ENCODE data around the gene FTO. TPM values are rescaled to one million over a fixed set of nuclear protein-coding genes. Genes with fewer than 3 reads are reported as not detected.

Gene FTO
- total RNA-seq, 1 donor from 2014 or later, result 50.2 TPM

DNA sequence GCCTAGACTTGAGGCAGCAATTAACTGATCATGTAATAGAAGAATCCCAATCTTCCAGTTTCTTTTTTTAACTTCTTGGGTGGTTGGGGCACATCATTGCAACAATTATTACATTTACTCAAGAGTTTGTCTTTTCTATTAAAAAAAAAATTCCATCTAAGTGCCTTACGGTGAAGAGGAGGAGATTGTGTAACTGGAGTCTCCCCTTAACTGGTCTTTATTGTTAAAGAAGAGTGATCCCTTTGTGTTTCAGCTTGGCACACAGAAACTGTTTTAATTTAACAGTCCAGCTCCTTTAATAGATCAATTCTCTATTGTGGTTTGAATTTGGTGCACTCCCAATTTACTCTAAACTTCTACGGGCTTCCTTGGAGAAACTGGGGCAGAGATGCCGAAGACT is 75.2 kb downstream of the FTO start:
- no peaks in the 10 kb centered on the region for H3K36me3 ChIP-seq
- H3K4me3 ChIP-seq, result no peak overlapping the region
- H3K9me3 ChIP-seq, result no peaks in the 10 kb centered on the region
- H3K27ac ChIP-seq, result no peak overlapping the region
- peaks cover 3 to 21% of the 10 kb centered on the region in 2 donors for H3K4me1 ChIP-seq
- intact Hi-C loops (cut with DNase I), result loop anchor here (5.0 to 10.0 kb wide), 2 partner anchors 38 to 506 kb away; partner anchors contain the start of gene IRX3
- TF ChIP-seq, protein P1, sequence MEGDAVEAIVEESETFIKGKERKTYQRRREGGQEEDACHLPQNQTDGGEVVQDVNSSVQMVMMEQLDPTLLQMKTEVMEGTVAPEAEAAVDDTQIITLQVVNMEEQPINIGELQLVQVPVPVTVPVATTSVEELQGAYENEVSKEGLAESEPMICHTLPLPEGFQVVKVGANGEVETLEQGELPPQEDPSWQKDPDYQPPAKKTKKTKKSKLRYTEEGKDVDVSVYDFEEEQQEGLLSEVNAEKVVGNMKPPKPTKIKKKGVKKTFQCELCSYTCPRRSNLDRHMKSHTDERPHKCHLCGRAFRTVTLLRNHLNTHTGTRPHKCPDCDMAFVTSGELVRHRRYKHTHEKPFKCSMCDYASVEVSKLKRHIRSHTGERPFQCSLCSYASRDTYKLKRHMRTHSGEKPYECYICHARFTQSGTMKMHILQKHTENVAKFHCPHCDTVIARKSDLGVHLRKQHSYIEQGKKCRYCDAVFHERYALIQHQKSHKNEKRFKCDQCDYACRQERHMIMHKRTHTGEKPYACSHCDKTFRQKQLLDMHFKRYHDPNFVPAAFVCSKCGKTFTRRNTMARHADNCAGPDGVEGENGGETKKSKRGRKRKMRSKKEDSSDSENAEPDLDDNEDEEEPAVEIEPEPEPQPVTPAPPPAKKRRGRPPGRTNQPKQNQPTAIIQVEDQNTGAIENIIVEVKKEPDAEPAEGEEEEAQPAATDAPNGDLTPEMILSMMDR (IDR thresholded peaks at IDR 0.05), result no peak
- DNase-seq (ENCODE audit: low spot score in 2 of 2), result no peak
- H3K27me3 ChIP-seq, result no peaks in the 10 kb centered on the region

DNA sequence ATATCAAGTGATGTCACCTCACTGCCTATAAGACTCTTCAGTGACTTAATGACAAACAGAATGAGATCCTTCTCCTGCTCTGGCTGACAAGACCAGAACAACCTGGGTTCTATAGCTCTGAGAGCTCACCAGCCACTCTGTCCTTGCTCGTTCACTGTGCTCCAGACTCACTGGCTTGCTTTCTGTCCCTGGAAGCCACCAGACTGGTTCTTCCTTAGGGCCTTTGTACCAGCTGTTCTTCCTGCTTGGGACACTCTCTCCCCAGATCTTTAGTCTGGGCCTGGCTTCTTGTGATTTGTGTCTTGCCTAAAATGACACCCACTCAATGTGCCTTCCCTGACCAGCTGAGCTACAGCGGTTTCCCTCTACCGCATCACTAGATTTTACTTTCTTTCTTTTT is 76.1 kb downstream of the FTO start:
- intact Hi-C loops (cut with DNase I), result no loop called here
- Histone ChIP-seq H3K9me3 (no peaks in the 10 kb centered on the region), H3K36me3 (no peaks in the 10 kb centered on the region), H3K27ac (no peak overlapping the region), H3K4me3 (no peak overlapping the region), H3K27me3 (no peaks in the 10 kb centered on the region), H3K4me1 (peaks cover 3 to 22% of the 10 kb centered on the region in 2 donors)
- no peak for DNase-seq (ENCODE audit: low spot score in 2 of 2)
- TF ChIP-seq, protein P1 (IDR thresholded peaks at IDR 0.05), result no peak

DNA sequence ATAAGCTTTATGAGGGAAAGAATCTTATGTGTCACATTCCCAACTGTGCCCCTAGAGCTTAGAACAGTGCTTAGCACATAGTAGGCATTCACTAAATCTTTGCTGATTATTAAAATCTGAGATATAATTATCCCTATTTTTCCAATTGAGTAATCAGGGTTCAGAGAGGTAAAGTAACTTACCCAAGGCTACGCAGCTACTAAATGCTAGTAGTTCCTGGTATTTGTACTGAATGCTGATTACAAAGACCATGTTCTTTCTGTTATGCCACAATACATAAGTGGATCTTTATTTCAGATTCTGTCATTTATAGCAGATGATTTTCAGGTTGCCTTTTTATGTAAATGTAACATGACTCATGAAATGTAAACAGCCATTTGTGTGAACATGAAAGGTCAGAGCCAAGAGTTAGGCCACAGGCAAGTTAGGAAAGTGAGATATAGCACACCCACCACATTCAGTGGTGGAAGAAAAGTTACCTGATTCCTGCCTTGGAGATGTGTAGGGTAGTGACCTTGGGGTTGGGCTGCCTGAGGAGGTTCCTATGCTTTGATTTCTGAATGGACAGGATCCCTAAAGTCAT is 77.2 kb downstream of the FTO start:
- Histone ChIP-seq H3K27me3 (no peaks in the 10 kb centered on the region), H3K9me3 (no peaks in the 10 kb centered on the region), H3K4me3 (no peak overlapping the region), H3K36me3 (no peaks in the 10 kb centered on the region), H3K27ac (no peak overlapping the region), H3K4me1 (peaks cover 0 to 15% of the 10 kb centered on the region in 2 donors)
- intact Hi-C loops (cut with DNase I), result no loop called here
- TF ChIP-seq, protein P1 (IDR thresholded peaks at IDR 0.05), result no peak
- DNase-seq (ENCODE audit: low spot score in 2 of 2), result no peak

DNA sequence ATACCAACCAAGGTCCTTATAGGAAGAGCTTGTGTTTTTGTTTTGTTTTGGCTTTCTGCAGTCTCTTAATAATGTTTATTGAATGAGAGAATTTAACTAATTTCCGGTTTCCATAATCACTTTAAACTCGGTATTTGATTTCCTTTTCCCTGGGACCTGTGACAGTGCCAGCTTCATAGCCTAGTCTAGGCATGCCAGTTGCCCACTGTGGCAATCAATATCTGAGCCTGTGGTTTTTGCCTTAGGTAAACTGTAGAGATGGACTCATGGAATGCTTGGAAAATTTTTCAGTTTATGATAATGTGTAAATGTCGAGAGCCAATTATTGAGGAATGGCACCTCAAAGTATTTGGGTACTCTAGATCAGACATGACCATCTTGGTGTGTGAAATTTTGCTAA is 78.2 kb downstream of the FTO start:
- no peak overlapping the region for H3K4me3 ChIP-seq
- H3K27ac ChIP-seq, result no peak overlapping the region
- H3K36me3 ChIP-seq, result no peaks in the 10 kb centered on the region
- intact Hi-C loops (cut with DNase I), result no loop called here
- TF ChIP-seq, protein P1 (IDR thresholded peaks at IDR 0.05), result no peak
- H3K27me3 ChIP-seq, result no peaks in the 10 kb centered on the region
- no peak for DNase-seq (ENCODE audit: low spot score in 2 of 2)
- H3K4me1 ChIP-seq, result peaks cover 0 to 13% of the 10 kb centered on the region in 2 donors
- H3K9me3 ChIP-seq, result no peaks in the 10 kb centered on the region

DNA sequence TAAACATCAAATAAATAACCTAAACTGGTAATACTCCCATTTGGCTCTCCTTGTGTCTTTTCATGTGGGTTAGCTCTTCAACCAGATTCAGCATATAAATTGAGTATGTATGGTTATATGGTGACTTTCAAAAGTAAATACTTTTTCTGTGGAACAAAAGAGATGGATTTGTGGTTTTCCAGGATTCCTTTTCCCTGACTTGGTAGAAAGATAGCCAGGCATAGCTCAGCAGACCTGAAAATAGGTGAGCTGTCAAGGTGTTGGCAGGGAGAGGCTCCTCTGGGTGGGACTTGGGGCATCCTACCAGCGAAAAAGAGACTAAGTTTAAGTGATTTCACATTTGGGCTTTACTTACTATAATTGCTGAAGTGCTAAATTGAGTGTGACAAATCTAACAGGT is 80.3 kb downstream of the FTO start:
- intact Hi-C loops (cut with DNase I), result no loop called here
- no peak overlapping the region for H3K4me3 ChIP-seq
- no peaks in the 10 kb centered on the region for H3K36me3 ChIP-seq
- no peak for DNase-seq (ENCODE audit: low spot score in 2 of 2)
- H3K9me3 ChIP-seq, result no peaks in the 10 kb centered on the region
- no peak overlapping the region for H3K27ac ChIP-seq
- TF ChIP-seq, protein P1 (IDR thresholded peaks at IDR 0.05), result no peak
- H3K4me1 ChIP-seq, result peaks cover 0 to 11% of the 10 kb centered on the region in 2 donors
- H3K27me3 ChIP-seq, result no peaks in the 10 kb centered on the region

DNA sequence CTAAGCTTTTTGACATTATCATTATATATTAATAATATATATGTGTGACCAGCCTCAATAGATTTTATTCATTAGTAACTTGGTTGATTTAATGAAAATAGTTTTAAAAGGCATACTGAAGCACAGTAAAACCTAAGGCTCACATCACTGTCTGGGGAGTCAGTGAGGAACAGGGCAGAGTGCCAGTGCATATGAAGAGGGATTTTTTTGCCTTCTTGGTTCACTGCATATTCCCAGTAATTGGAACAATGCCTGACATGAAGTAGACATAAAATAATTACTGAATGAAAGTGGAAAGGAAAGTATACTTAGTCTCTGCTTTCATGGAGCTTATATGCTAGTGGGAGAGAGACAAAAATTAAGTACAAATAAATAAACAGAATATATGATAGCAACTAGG is 81.1 kb downstream of the FTO start:
- Histone ChIP-seq H3K4me3 (no peak overlapping the region), H3K4me1 (peaks cover 0 to 11% of the 10 kb centered on the region in 2 donors), H3K36me3 (no peaks in the 10 kb centered on the region), H3K9me3 (no peaks in the 10 kb centered on the region), H3K27me3 (no peaks in the 10 kb centered on the region), H3K27ac (no peak overlapping the region)
- TF ChIP-seq, protein P1 (IDR thresholded peaks at IDR 0.05), result no peak
- DNase-seq (ENCODE audit: low spot score in 2 of 2), result no peak
- intact Hi-C loops (cut with DNase I), result no loop called here
